ENCODE measurements around the gene DDX21.
"Not testable (repeated sequence)": the region's sequence is repeated elsewhere in the genome, so short reads cannot be mapped to it uniquely, and the experiment has no call there.

Gene DDX21

DNA sequence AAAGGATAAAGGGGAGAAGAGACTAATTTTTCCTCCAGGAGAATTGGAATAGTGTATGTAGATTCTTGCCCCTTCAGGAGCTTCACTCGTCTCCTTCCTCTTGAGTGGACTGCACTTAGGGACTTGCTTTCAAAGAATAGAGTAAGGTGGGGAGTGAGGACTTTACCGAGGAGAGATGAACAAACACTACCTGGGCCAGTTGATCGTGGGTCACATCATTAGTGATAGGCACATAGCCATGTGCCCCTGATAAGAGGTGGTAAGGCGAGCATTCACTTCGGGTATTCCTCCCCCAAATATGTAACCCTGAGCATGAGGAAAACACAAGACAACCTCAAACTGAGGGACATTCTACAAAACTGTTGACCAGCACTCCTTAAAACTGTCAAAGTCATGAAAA lies 18.0 kb downstream of the DDX21 start:
- H3K4me3 ChIP-seq (ENCODE audit: low read depth, low read length) = no peak overlapping the region
- no peak for TF ChIP-seq CTCF (IDR thresholded peaks at IDR 0.05; ENCODE audit: low read depth, low read length, missing control alignments)
- DNase-seq (ENCODE audit: low read depth) = no peak

GRCh38 chr10:68975936-68976473 lies 20.0 kb downstream of the DDX21 start:
- not testable (repeated sequence) for DNase-seq (ENCODE audit: low read depth)

GRCh38 chr10:68979738-68980137 lies 23.8 kb downstream of the DDX21 start:
- DNase-seq (ENCODE audit: low read depth); H3K4me3 ChIP-seq (ENCODE audit: low read depth, low read length): not testable (repeated sequence)

More at GRCh38 chr10:68975936-68976473, 20.0 kb downstream of the DDX21 start:
- not testable (repeated sequence) for H3K4me3 ChIP-seq (ENCODE audit: low read depth, low read length)

- TF ChIP-seq CTCF (IDR thresholded peaks at IDR 0.05; ENCODE audit: low read depth, low read length, missing control alignments) = no peak
- no peak overlapping the region for H3K4me3 ChIP-seq (ENCODE audit: low read depth, low read length)
- no peak for DNase-seq (ENCODE audit: low read depth)
Measured at GRCh38 chr10:68981074-68981473, 25.1 kb downstream of the DDX21 start.

GRCh38 chr10:68982389-68982788 lies 26.4 kb downstream of the DDX21 start:
- no peak for DNase-seq (ENCODE audit: low read depth)
- H3K4me3 ChIP-seq (ENCODE audit: low read depth, low read length) = no peak overlapping the region
- no peak for TF ChIP-seq CTCF (IDR thresholded peaks at IDR 0.05; ENCODE audit: low read depth, low read length, missing control alignments)

DNA sequence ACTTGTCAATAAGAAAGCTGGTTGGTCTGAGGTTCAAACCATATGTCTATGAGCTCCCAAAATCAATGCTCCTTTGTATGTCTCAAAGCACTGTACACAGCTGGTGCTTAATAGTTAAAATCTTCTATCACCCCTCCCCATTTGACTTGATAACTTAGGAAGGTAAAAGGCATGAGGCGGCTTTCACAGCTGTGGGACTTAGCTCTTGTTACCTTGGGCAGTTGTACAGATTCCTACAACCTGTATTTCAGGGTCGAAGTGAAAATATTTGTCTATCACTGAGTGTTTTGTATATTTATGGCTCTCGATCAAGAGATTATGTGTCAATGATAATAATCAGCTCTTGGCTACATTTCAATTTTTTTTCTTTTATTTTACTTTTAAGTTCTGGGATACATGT lies 31.6 kb downstream of the DDX21 start:
- no peak for DNase-seq (ENCODE audit: low read depth)
- H3K4me3 ChIP-seq (ENCODE audit: low read depth, low read length) = no peak overlapping the region
- TF ChIP-seq CTCF (IDR thresholded peaks at IDR 0.05; ENCODE audit: low read depth, low read length, missing control alignments) = no peak

- TF ChIP-seq CTCF (IDR thresholded peaks at IDR 0.05; ENCODE audit: low read depth, low read length, missing control alignments) = peak; percentile 50
- DNase-seq (ENCODE audit: low read depth) = peak; percentile 89
- peak within 1 kb of the TSS; percentile 66 for H3K4me3 ChIP-seq (ENCODE audit: low read depth, low read length)
Measured at GRCh38 chr10:68988530-68989316, 32.8 kb downstream of the DDX21 start, which contains the start of gene KIFBP. Gene KIFBP (plus strand): TSS chr10:68988803. CDS start chr10:68988833, 30 bp downstream.
